GM10266 (cell line): ENCODE measurements around the gene KRTAP4-4.

Source experiments
- DNase-seq: peaks from one replicate; pipeline ENCODE4 v3.0.0; 2012; ENCODE audit errors: extremely low spot score
- CTCF ChIP-seq: IDR thresholded peaks from 2 replicates; pipeline ENCODE4 v1.5.1; 2012; ENCODE audit warnings: mild to moderate bottlenecking, low read depth; ENCODE audit not compliant: control insufficient read depth, insufficient read depth; ENCODE audit errors: missing control alignments

Gene KRTAP4-4

GRCh38 chr17:41184480-41184961 is 24.0 kb upstream of the KRTAP4-4 start, which contains the start of gene KRTAP4-1:
Gene KRTAP4-1, minus strand, starts transcription at chr17:41184911. Its CDS starts 57 bp downstream, at chr17:41184854.
- no peak for TF ChIP-seq CTCF
- no peak for DNase-seq

DNA sequence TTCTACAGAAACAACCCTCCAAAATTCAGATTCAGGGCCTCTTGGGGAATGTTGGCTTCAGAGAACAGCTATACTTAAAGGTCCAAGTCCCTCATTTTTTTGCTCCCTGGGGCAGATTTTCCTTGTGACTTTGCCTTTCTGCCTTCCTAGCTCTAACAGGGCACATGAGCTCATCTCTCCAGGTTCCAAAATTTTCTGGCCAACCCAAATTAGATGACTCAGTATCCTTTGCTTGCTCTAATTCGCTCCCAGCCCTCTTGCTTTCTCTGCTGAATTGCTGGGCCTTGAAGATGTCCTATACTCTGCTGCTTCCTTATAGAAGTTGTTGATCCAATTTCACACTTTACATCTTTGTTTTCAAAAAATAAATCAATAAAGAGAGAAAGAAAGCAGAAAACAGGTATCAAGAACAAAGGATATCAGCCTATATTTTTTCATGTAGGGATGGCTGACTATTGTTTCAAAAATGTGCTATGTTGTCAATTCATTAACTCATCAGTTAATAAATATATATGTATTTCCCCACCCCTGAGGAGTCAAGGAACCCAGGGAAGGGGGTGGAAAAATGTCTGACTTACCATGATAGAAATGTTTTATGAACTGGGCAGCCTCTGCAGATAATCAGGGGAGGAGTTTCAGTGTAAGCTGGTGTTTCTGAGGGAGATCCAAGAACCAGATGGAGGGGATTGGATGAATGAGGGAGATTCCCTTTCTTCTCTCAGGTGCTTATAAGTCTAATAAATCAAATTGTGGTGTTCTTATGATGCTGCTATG is 18.5 kb upstream of the KRTAP4-4 start:
- no peak for DNase-seq

GRCh38 chr17:41178341-41178740 is 17.8 kb upstream of the KRTAP4-4 start:
- no peak for TF ChIP-seq CTCF
- DNase-seq: no peak

More for the DNA sequence above, 18.5 kb upstream of the KRTAP4-4 start:
- TF ChIP-seq CTCF: no peak

DNA sequence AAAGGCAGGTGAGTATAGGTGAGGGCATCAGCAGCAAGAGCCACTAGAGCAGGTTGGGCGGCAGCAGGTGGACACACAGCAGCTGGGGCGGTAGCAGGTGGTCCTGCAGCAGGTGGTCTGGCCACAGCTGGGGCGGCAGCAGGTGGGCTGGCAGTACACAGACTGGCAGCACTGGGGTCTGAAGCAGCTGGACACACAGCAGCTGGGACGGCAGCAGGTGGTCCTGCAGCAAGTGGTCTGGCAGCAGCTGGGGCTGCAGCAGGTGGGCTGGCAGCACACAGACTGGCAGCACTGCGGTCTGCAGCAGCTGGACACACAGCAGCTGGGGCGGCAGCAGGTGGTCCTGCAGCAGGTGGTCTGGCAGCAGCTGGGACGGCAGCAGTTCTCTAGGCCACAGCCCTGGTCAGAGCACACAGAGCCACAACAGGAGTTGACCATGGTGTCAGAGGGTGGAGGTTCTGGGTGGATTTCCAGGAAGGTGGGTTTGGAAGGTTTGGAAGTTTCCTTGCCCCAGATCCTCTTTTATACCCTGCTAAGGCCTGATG is 17.3 kb upstream of the KRTAP4-4 start, which contains the start of gene KRTAP4-2:
Gene KRTAP4-2 (minus strand): TSS at position 495 of the 545 bp plus-strand sequence. CDS start 57 bp downstream, at position 438.
- DNase-seq: no peak
- no peak for TF ChIP-seq CTCF

DNA sequence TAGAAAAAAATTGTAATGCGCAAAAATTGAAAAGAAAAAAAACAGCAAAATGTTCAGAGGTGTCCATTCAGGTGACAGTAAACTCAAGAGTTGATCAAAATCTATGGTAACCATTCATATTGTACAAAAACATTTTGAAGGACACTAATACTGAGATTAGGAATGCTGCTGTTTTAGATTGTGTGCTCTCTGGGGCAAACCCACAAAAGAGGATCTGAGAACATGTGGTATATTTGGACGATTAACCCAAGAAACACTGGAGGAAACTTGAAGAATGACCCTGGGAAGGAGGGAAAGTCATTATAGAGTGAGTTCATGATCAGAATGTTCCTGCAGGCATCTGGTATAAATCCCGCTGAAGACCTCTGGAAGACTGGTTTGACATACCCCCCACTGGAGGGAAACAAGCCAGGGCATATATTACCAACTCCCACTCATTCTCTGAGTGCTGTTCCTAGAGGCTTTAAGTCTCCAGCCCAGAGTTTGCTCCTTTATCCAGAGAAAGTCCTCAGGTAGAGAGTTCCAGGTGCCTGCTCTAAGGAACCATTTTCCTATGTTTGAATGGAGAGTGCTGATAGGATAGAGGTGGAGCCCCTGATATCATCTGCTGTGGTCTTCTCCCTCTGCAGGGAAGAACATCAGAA is 16.3 kb upstream of the KRTAP4-4 start:
- TF ChIP-seq CTCF: no peak

GRCh38 chr17:41171886-41172285 is 11.3 kb upstream of the KRTAP4-4 start:
- no peak for TF ChIP-seq CTCF
- DNase-seq: no peak

More for the DNA sequence above, 16.3 kb upstream of the KRTAP4-4 start:
- no peak for DNase-seq
